Measurements from ENCODE around the gene HDAC7.

Gene HDAC7

GRCh38 chr12:47743311-47743860 lies 76.3 kb downstream of the HDAC7 start:
- no peak for FAIRE-seq

- FAIRE-seq, result no peak
Observed at GRCh38 chr12:47742253-47742825, 77.4 kb downstream of the HDAC7 start.

GRCh38 chr12:47741340-47741703 lies 78.4 kb downstream of the HDAC7 start:
- no peak for FAIRE-seq

- no peak for FAIRE-seq
Observed at GRCh38 chr12:47740606-47741339, 78.9 kb downstream of the HDAC7 start.

- no peak for FAIRE-seq
Observed at GRCh38 chr12:47739979-47740378, 79.7 kb downstream of the HDAC7 start.

GRCh38 chr12:47739297-47739696 lies 80.4 kb downstream of the HDAC7 start:
- no peak for FAIRE-seq

- FAIRE-seq, result no peak
Observed at GRCh38 chr12:47737936-47738594, 81.6 kb downstream of the HDAC7 start.

- FAIRE-seq, result no peak
Observed at GRCh38 chr12:47736877-47737676, 82.6 kb downstream of the HDAC7 start.

GRCh38 chr12:47736216-47736615 lies 83.5 kb downstream of the HDAC7 start:
- FAIRE-seq, result no peak

GRCh38 chr12:47735649-47736048 lies 84.1 kb downstream of the HDAC7 start:
- FAIRE-seq, result no peak

- no peak for FAIRE-seq
Observed at GRCh38 chr12:47734725-47735480, 84.8 kb downstream of the HDAC7 start.

- no peak for FAIRE-seq
Observed at GRCh38 chr12:47733142-47733541, 86.6 kb downstream of the HDAC7 start.
